ENCODE measurements around the gene RACK1. TPM values are rescaled to one million over a fixed set of nuclear protein-coding genes. Genes with fewer than 3 reads are reported as not detected.

Gene RACK1
- total and polyA plus RNA-seq, 2 of the 4 experiments (the other 2 are of a cell fraction): 4,263 to 9,350 TPM

GRCh38 chr5:181200816-181201215 lies 42.9 kb downstream of the RACK1 start:
- no peak for ATAC-seq (ENCODE audit: low read depth)
- H2BK20ac ChIP-seq (ENCODE audit: low read depth, low read length): no peak overlapping the region
- H2AK9ac ChIP-seq (replicated peaks; ENCODE audit: low read depth, low read length, poor library complexity): no peak overlapping the region
- no peak overlapping the region for H4K8ac ChIP-seq (ENCODE audit: low read depth in 2 of 2, low read length in 2 of 2)
- H3K18ac ChIP-seq (ENCODE audit: low read depth, low read length): no peak overlapping the region
- TF ChIP-seq MAZ (IDR thresholded peaks at IDR 0.05; ENCODE audit: borderline replicate concordance, low read depth, low read length) (no peak), CTCF (conservative IDR thresholded peaks at IDR 0.05; ENCODE audit: low read depth, low read length) (no peak), MXI1 (IDR thresholded peaks at IDR 0.05; ENCODE audit: borderline replicate concordance, low read depth, low read length) (no peak), POLR2A (IDR thresholded peaks at IDR 0.05; ENCODE audit: low read depth, low read length) (no peak), RCOR1 (IDR thresholded peaks at IDR 0.05; ENCODE audit: insufficient replicate concordance, low read length) (no peak), RFX5 (IDR thresholded peaks at IDR 0.05; ENCODE audit: low read depth, low read length) (no peak), CHD1 (IDR thresholded peaks at IDR 0.05; ENCODE audit: low read depth, low read length) (no peak), SMC3 (IDR thresholded peaks at IDR 0.05; ENCODE audit: low read depth, low read length) (no peak), NFE2L2 (IDR thresholded peaks at IDR 0.05; ENCODE audit: low read depth, low read length) (no peak)
- H3K79me1 ChIP-seq (ENCODE audit: low read depth in 1 of 2, low read length in 2 of 2): no peaks in the 10 kb centered on the region
- H3K56ac ChIP-seq (ENCODE audit: extremely low read depth, insufficient read depth, low read length): no peak overlapping the region
- H3K23ac ChIP-seq (ENCODE audit: low read depth, low read length): no peak overlapping the region
- no peak overlapping the region for H3K14ac ChIP-seq (replicated peaks; ENCODE audit: low read depth, low read length)
- H3K4ac ChIP-seq (ENCODE audit: low read depth, low read length): no peak overlapping the region
- H2AK5ac ChIP-seq (ENCODE audit: low read depth, low read length): no peak overlapping the region
- no peak overlapping the region for H3K27ac ChIP-seq (ENCODE audit: insufficient read depth, low read length)
- 0 out of 2 replicates have a peak, but pooled peaks cover 2% of the 10 kb centered on the region for H3K9me1 ChIP-seq (ENCODE audit: insufficient read depth, low read length)
- no TSS peak for BruUV-seq (replicated peaks)
- dilution Hi-C loops (cut with HindIII; ENCODE audit: low sequenced_read_pairs, unreplicated experiment) (no loop called here), in situ Hi-C loops (cut with MboI; ENCODE audit: low sequenced_read_pairs) (no loop called here), intact Hi-C loops (cut with micrococcal nuclease) (no loop called here)
- no CpG with 5 or more reads among the region's 4 CpGs for WGBS, 2 experiments (ENCODE audit: extremely low coverage in 2 of 2, insufficient read length in 1 of 2)
- no peaks in the 10 kb centered on the region for H3K9me3 ChIP-seq (ENCODE audit: control insufficient read depth, insufficient read depth, low read length)
- CTCF ChIA-PET: no interaction called here
- no peak overlapping the region for H2AFZ ChIP-seq (replicated peaks; ENCODE audit: low read length, poor library complexity)
- no peak overlapping the region for H4K5ac ChIP-seq (ENCODE audit: low read depth, low read length)
- H4K20me1 ChIP-seq (ENCODE audit: insufficient read depth, low read length): no peaks in the 10 kb centered on the region
- no peak overlapping the region for H2BK15ac ChIP-seq (ENCODE audit: low read depth, low read length)
- no peak for DNase-seq
- no peaks in the 10 kb centered on the region; the same call in 1 of the 2 replicates for H3K27me3 ChIP-seq (ENCODE audit: control insufficient read depth, insufficient read depth, low read length)
- H3K36me3 ChIP-seq (ENCODE audit: control insufficient read depth, insufficient read depth, low read length): no peaks in the 10 kb centered on the region
- H4K91ac ChIP-seq (ENCODE audit: insufficient read depth, low read depth, low read length): no peak overlapping the region
- peaks cover 2% of the 10 kb centered on the region; the same call in 1 of the 2 replicates for H3K4me1 ChIP-seq (ENCODE audit: control insufficient read depth, insufficient read depth, low read length)
- no peak overlapping the region for H3K4me2 ChIP-seq (ENCODE audit: low read depth, low read length)
- no peak overlapping the region for H2BK5ac ChIP-seq (ENCODE audit: low read depth, low read length, poor library complexity, severe bottlenecking)
- H3K4me3 ChIP-seq (ENCODE audit: insufficient read depth, low read depth, low read length): no peak overlapping the region
- H3K9ac ChIP-seq (ENCODE audit: low read depth, low read length): no peak overlapping the region
- no peak overlapping the region for H2BK120ac ChIP-seq (ENCODE audit: low read depth, low read length)
- POLR2A ChIA-PET (ENCODE audit: unreplicated experiment): no interaction called here
